ENCODE measurements around the gene COL6A3. TPM values are rescaled to one million over a fixed set of nuclear protein-coding genes. Genes with fewer than 3 reads are reported as not detected.

Gene COL6A3
- total RNA-seq, 6 experiments from 2014 or later, result 4.5 to 21.1 (median 8.8) TPM

GRCh38 chr2:237283131-237283928, 130.6 kb downstream of the COL6A3 start:
- H3K4me3 ChIP-seq, result no peak overlapping the region
- no peaks in the 10 kb centered on the region for H3K9me3 ChIP-seq
- H3K4me1 ChIP-seq, result no peaks in the 10 kb centered on the region
- ATAC-seq (no peak), DNase-seq (no peak)
- no peaks in the 10 kb centered on the region for H3K27me3 ChIP-seq
- H3K36me3 ChIP-seq, result no peaks in the 10 kb centered on the region
- TF ChIP-seq CTCF (IDR thresholded peaks at IDR 0.05) (no peak), POLR2A (IDR thresholded peaks at IDR 0.05) (no peak)
- H3K27ac ChIP-seq, result no peak overlapping the region
- intact Hi-C loops (cut with DNase I), result no loop called here
- 57% methylated on average over 4 of the region's 4 CpGs for WGBS (ENCODE audit: insufficient coverage, low coverage, low lambda C conversion rate, missing lambda C conversion rate)

- 0% methylated on average over 1 of the region's 1 CpG for WGBS (ENCODE audit: insufficient coverage, low coverage, low lambda C conversion rate, missing lambda C conversion rate)
- no peaks in the 10 kb centered on the region for H3K4me1 ChIP-seq
- H3K4me3 ChIP-seq, result no peak overlapping the region
- intact Hi-C loops (cut with DNase I), result no loop called here
- H3K27ac ChIP-seq, result no peak overlapping the region
- ATAC-seq (no peak), DNase-seq (no peak)
- H3K9me3 ChIP-seq, result no peaks in the 10 kb centered on the region
- H3K27me3 ChIP-seq, result no peaks in the 10 kb centered on the region
- no peak for TF ChIP-seq POLR2A (IDR thresholded peaks at IDR 0.05)
- TF ChIP-seq CTCF (IDR thresholded peaks at IDR 0.05), result no peak
- H3K36me3 ChIP-seq, result no peaks in the 10 kb centered on the region
These were observed 131.3 kb downstream of the COL6A3 start for GRCh38 chr2:237282568-237283128.

GRCh38 chr2:237281836-237282306, 132.1 kb downstream of the COL6A3 start:
- 42% methylated on average over 3 of the region's 3 CpGs for WGBS (ENCODE audit: insufficient coverage, low coverage, low lambda C conversion rate, missing lambda C conversion rate)
- no peak for ATAC-seq
- intact Hi-C loops (cut with DNase I), result no loop called here
- no peak for DNase-seq
- Histone ChIP-seq H3K27me3 (no peaks in the 10 kb centered on the region), H3K4me1 (no peaks in the 10 kb centered on the region), H3K9me3 (no peaks in the 10 kb centered on the region), H3K36me3 (no peaks in the 10 kb centered on the region), H3K27ac (no peak overlapping the region), H3K4me3 (no peak overlapping the region)
- TF ChIP-seq POLR2A (IDR thresholded peaks at IDR 0.05) (no peak), CTCF (IDR thresholded peaks at IDR 0.05) (no peak)

GRCh38 chr2:237280939-237281338, 133.0 kb downstream of the COL6A3 start:
- Histone ChIP-seq H3K4me3 (no peak overlapping the region), H3K27ac (no peak overlapping the region), H3K9me3 (no peaks in the 10 kb centered on the region), H3K4me1 (no peaks in the 10 kb centered on the region), H3K27me3 (no peaks in the 10 kb centered on the region), H3K36me3 (no peaks in the 10 kb centered on the region)
- intact Hi-C loops (cut with DNase I), result no loop called here
- WGBS (ENCODE audit: insufficient coverage, low coverage, low lambda C conversion rate, missing lambda C conversion rate), result 63% methylated on average over 7 of the region's 8 CpGs
- ATAC-seq (no peak), DNase-seq (no peak)
- no peak for TF ChIP-seq POLR2A (IDR thresholded peaks at IDR 0.05)
- no peak for TF ChIP-seq CTCF (IDR thresholded peaks at IDR 0.05)

Measured in right lobe of liver (tissue), 6 donors.